Tibial nerve (tissue), 4 donors: ENCODE results near the gene KCNA10. TPM values are rescaled to one million over a fixed set of nuclear protein-coding genes. Genes with fewer than 3 reads are reported as not detected.

Experiments used
- total RNA-seq, 4 donors: library from RNA; depleted of rRNA; stranded (reverse); fragments of >200 nt; gene quantifications; one replicate each; pipeline ENCODE4 v1.1.0, GENCODE V29; 2016

The KCNA10 gene
- total RNA-seq, 4 donors from 2014 or later, result not detected

Other genes with a start within 250 kb of the KCNA10 start
- 10 to 100 TPM; 40.9 to 49.0 (median 45.3) TPM for gene RBM15, start 179.8 kb downstream of the KCNA10 start, total RNA-seq
- gene SLC16A4, start 128.1 kb downstream of the KCNA10 start, total RNA-seq, result 10 to 100 TPM in 3 of 4 donors, 1 to 10 TPM in 1; 8.0 to 16.6 (median 15.1) TPM
- gene LAMTOR5, start 111.5 kb downstream of the KCNA10 start, total RNA-seq, result 10 to 100 TPM; 62.6 to 74.7 (median 67.7) TPM
- 1 to 10 TPM in 3 of 4 donors, not detected in 1; 1.2 to 6.9 (median 4.6) TPM for gene PROK1, start 68.0 kb downstream of the KCNA10 start, total RNA-seq
- gene KCNA2, start 87.2 kb upstream of the KCNA10 start, total RNA-seq, result 10 to 100 TPM; 10.2 to 22.0 (median 16.5) TPM
- gene KCNA3, start 155.8 kb upstream of the KCNA10 start, total RNA-seq, result 1 to 10 TPM in 2 of 4 donors, under 1 TPM in 2; 0.30 to 3.9 (median 1.2) TPM